Measurements from ENCODE around the gene ATXN7L1. TPM values are rescaled to one million over a fixed set of nuclear protein-coding genes. Genes with fewer than 3 reads are reported as not detected.

The ATXN7L1 gene
- total RNA-seq, 2 donors from 2014 or later: 1.7 to 3.2 TPM

DNA sequence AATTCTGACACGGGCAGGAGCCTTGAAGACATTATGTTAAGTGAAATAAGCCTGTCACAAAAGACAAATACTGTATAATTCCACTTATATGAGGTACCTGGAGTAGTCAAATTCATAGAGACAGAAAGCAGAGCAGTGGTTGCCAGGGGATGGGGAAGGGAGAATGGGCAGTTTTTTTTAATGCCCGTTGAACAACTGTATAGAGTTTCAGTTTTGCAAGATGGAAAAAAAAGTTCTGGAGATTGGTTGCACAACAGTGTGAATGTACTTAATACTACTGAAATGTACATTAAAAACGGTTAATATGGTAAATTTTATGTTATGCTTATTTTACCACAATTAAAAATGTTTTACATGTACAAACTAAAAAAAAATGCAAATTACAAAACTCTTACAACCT, 231.5 kb downstream of the ATXN7L1 start:
- Histone ChIP-seq H3K4me3 (no peak overlapping the region), H3K4me1 (peaks cover 0 to 27% of the 10 kb centered on the region in 2 donors), H3K27me3 (no peaks in the 10 kb centered on the region), H3K36me3 (peaks cover 7% of the 10 kb centered on the region), H3K27ac (no peak overlapping the region), H3K9me3 (no peaks in the 10 kb centered on the region)
- TF ChIP-seq, protein P1, sequence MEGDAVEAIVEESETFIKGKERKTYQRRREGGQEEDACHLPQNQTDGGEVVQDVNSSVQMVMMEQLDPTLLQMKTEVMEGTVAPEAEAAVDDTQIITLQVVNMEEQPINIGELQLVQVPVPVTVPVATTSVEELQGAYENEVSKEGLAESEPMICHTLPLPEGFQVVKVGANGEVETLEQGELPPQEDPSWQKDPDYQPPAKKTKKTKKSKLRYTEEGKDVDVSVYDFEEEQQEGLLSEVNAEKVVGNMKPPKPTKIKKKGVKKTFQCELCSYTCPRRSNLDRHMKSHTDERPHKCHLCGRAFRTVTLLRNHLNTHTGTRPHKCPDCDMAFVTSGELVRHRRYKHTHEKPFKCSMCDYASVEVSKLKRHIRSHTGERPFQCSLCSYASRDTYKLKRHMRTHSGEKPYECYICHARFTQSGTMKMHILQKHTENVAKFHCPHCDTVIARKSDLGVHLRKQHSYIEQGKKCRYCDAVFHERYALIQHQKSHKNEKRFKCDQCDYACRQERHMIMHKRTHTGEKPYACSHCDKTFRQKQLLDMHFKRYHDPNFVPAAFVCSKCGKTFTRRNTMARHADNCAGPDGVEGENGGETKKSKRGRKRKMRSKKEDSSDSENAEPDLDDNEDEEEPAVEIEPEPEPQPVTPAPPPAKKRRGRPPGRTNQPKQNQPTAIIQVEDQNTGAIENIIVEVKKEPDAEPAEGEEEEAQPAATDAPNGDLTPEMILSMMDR (IDR thresholded peaks at IDR 0.05): no peak
- DNase-seq (ENCODE audit: low spot score): no peak

DNA sequence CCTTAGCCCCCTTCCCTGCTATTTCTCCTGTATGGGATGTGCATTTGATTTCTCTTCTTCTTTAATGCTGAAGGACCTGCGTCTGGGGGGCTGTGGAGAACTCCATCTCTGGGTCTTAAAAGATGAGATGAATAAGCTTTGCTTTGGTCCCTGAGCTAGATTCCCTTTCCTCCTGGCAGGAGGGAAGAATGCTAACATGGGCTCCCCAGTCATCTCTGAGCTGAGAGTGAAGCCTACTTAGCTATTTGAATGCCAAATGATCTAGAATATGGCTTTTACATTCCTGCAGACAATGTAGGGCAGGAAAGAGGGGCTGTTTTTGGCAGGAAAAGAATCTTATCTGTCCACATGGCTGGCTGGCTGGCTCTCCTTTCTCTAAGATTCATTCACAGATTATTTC, 232.5 kb downstream of the ATXN7L1 start:
- Histone ChIP-seq H3K36me3 (peaks cover 7% of the 10 kb centered on the region), H3K4me1 (peaks cover 0 to 16% of the 10 kb centered on the region in 2 donors), H3K27ac (no peak overlapping the region), H3K27me3 (no peaks in the 10 kb centered on the region), H3K9me3 (no peaks in the 10 kb centered on the region), H3K4me3 (no peak overlapping the region)
- TF ChIP-seq, protein P1 (IDR thresholded peaks at IDR 0.05): no peak
- DNase-seq (ENCODE audit: low spot score): no peak

DNA sequence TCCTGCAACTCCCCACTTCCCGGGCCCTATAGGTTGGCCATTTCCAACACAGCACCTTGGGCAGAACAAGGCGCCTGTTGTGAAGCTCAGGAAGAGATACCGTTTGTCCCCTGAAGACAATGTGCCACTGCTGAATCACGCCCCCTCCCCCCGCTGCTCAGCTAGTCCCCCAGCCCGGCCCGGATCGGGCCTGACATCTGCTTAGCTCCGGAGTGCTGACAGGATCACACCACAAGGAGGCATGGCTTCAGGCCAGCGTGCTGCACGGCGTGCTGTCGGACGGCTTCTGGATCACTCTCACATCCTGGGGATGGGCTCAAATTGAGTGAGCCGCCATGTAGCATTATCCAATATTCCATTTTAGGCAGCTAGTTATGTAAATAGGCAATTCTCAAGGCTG, 233.0 kb downstream of the ATXN7L1 start:
- DNase-seq (ENCODE audit: low spot score): no peak

DNA sequence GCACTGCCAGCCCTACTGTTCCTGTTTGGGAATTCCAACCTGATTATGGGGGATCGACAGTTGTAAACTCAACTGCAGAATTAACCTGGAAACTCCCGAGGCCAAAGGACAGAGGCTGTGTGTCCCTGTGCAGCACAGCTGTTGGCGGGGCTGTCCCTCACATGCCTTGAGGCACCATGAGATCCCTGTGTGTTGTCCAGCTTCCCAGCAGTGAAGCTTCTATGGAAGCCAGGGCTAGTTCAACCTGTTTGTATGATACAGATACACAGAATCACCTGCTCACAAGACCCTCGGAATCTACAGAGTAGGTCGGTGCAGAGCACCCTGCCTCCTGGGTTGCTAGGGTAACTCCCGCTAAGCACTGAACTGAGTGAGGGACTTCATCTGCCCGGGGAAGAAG, 234.1 kb downstream of the ATXN7L1 start:
- H3K4me3 ChIP-seq: no peak overlapping the region
- H3K36me3 ChIP-seq: peaks cover 18% of the 10 kb centered on the region
- H3K9me3 ChIP-seq: no peaks in the 10 kb centered on the region
- no peak overlapping the region for H3K27ac ChIP-seq
- DNase-seq (ENCODE audit: low spot score): no peak
- TF ChIP-seq, protein P1 (IDR thresholded peaks at IDR 0.05): no peak
- no peaks in the 10 kb centered on the region for H3K27me3 ChIP-seq
- H3K4me1 ChIP-seq: peaks cover 0 to 9% of the 10 kb centered on the region in 2 donors

More for the DNA sequence above, 233.0 kb downstream of the ATXN7L1 start:
- Histone ChIP-seq H3K27ac (no peak overlapping the region), H3K27me3 (no peaks in the 10 kb centered on the region), H3K4me1 (peaks cover 0 to 12% of the 10 kb centered on the region in 2 donors), H3K4me3 (no peak overlapping the region), H3K9me3 (no peaks in the 10 kb centered on the region), H3K36me3 (peaks cover 8% of the 10 kb centered on the region)
- TF ChIP-seq, protein P1 (IDR thresholded peaks at IDR 0.05): no peak

DNA sequence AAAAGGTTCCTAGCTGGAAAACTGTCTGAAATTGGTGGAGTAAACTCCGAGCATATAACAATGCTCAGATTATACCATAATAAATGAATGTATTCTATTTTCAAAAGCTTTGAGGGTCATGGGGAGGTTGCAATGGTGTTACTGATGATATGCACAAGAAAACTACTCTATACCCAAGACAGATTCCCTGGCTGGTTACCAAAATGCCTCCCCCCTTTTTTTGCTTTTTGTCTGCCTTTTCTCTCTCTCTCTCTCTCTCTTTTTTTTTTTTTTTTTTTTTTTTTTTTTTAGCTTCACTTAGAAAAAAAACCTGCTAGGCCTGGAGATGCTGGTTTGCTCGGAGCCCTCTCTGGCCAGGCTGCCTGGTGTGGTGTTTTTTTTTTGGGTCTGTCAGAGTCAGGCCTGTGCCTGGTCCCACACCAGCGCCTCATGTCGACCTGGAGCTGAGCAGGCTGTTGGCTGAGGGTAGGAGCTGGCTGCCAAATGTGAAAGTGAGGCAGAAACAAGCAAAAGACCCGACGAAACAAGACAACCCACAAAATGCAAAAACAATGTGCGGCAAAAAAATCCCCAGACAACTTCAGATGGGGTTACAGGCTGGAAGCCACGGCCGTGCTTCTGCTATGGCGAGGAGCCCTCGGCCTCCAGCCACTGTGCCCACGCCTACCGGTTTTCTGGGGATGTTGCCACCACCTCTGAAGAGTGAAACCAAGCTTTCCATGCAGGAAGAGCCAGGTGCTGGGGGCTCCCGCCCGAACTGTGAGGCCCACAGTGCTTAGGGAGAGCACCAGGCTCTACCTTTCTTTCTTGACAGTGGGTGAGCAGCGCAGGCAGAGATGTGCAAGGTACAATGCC, 235.2 kb downstream of the ATXN7L1 start:
- Histone ChIP-seq H3K27me3 (no peaks in the 10 kb centered on the region), H3K27ac (no peak overlapping the region), H3K9me3 (no peaks in the 10 kb centered on the region), H3K4me1 (peaks cover 0 to 9% of the 10 kb centered on the region in 2 donors), H3K4me3 (no peak overlapping the region), H3K36me3 (peaks cover 25% of the 10 kb centered on the region)
- TF ChIP-seq, protein P1 (IDR thresholded peaks at IDR 0.05): no peak
- no peak for DNase-seq (ENCODE audit: low spot score)

Data from right atrium auricular region (tissue), 2 donors.